ENCODE results near the gene BICC1. TPM values are rescaled to one million over a fixed set of nuclear protein-coding genes. Genes with fewer than 3 reads are reported as not detected.

Gene BICC1
- total RNA-seq, 1 experiment from 2014 or later = 0.57 TPM

GRCh38 chr10:58590924-58591323, 78.3 kb downstream of the BICC1 start:
- H4K20me1 ChIP-seq (ENCODE audit: control insufficient read depth, insufficient read depth, insufficient read length) = no peaks in the 10 kb centered on the region
- H3K4ac ChIP-seq (ENCODE audit: low read depth, low read length) = no peak overlapping the region
- no peak overlapping the region for H2BK12ac ChIP-seq (ENCODE audit: insufficient read length, low read depth, low read length)
- H2BK20ac ChIP-seq (ENCODE audit: low read depth, low read length, poor library complexity, severe bottlenecking) = no peak overlapping the region
- no peaks in the 10 kb centered on the region for H3K23me2 ChIP-seq (ENCODE audit: insufficient read length, low read depth, low read length, poor library complexity, severe bottlenecking)
- no peak overlapping the region for H3K56ac ChIP-seq (ENCODE audit: insufficient read length, low read depth, low read length)
- no peak overlapping the region for H3K4me2 ChIP-seq (ENCODE audit: insufficient read depth, insufficient read length, low read length)
- H2BK15ac ChIP-seq (ENCODE audit: low read depth, low read length) = no peak overlapping the region
- TF ChIP-seq, protein P1, sequence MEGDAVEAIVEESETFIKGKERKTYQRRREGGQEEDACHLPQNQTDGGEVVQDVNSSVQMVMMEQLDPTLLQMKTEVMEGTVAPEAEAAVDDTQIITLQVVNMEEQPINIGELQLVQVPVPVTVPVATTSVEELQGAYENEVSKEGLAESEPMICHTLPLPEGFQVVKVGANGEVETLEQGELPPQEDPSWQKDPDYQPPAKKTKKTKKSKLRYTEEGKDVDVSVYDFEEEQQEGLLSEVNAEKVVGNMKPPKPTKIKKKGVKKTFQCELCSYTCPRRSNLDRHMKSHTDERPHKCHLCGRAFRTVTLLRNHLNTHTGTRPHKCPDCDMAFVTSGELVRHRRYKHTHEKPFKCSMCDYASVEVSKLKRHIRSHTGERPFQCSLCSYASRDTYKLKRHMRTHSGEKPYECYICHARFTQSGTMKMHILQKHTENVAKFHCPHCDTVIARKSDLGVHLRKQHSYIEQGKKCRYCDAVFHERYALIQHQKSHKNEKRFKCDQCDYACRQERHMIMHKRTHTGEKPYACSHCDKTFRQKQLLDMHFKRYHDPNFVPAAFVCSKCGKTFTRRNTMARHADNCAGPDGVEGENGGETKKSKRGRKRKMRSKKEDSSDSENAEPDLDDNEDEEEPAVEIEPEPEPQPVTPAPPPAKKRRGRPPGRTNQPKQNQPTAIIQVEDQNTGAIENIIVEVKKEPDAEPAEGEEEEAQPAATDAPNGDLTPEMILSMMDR (conservative IDR thresholded peaks at IDR 0.05) = no peak
- H4K91ac ChIP-seq (ENCODE audit: insufficient read length, low read depth, low read length) = no peak overlapping the region
- H3K9me3 ChIP-seq (ENCODE audit: control insufficient read depth, low read depth, low read length) = no peaks in the 10 kb centered on the region
- H3K18ac ChIP-seq (ENCODE audit: insufficient read length, low read depth, low read length) = no peak overlapping the region
- no peaks in the 10 kb centered on the region for H3K79me1 ChIP-seq (ENCODE audit: insufficient read depth, low read depth, low read length, poor library complexity, severe bottlenecking)
- H3K4me1 Mint-ChIP-seq = peaks cover 0 to 4% of the 10 kb centered on the region in 2 experiments; a peak in 1 of 4 replicates
- WGBS (ENCODE audit: extremely low coverage, insufficient read length, low lambda C conversion rate) = no CpG with 5 or more reads among the region's 3 CpGs
- no peak overlapping the region for H3K9ac ChIP-seq (ENCODE audit: extremely low read depth, insufficient read length, low read length)
- H3K14ac ChIP-seq (ENCODE audit: insufficient read depth, low read length) = no peak overlapping the region
- no peaks in the 10 kb centered on the region for H3K36me3 Mint-ChIP-seq (ENCODE audit: insufficient read depth in 1 of 3, low read depth in 3 of 3)
- no peak overlapping the region for H3K27ac Mint-ChIP-seq
- no peak overlapping the region for H4K8ac ChIP-seq (replicated peaks; ENCODE audit: insufficient read length, low read depth, low read length)
- no peak overlapping the region for H4K5ac ChIP-seq (ENCODE audit: insufficient read length, low read depth, low read length)
- H3K23ac ChIP-seq (ENCODE audit: insufficient read length, low read depth, low read length) = no peak overlapping the region
- no peaks in the 10 kb centered on the region for H3K4me1 ChIP-seq (ENCODE audit: insufficient read depth, low read length)
- no peaks in the 10 kb centered on the region for H3K27me3 ChIP-seq (ENCODE audit: insufficient read depth, low read length)
- H3K4me3 Mint-ChIP-seq = no peak overlapping the region
- DNase-seq = no peak
- H3K9me3 Mint-ChIP-seq = no peaks in the 10 kb centered on the region; a peak in 3 of 5 replicates
- H3K27me3 Mint-ChIP-seq (ENCODE audit: low read depth) = no peaks in the 10 kb centered on the region; the same call in 1 of the 2 replicates
- H3K27ac ChIP-seq (ENCODE audit: insufficient read length, low read depth, low read length) = no peak overlapping the region
- H2AK5ac ChIP-seq (ENCODE audit: insufficient read length, low read length) = no peak overlapping the region
- no peaks in the 10 kb centered on the region for H3K79me2 ChIP-seq (ENCODE audit: insufficient read depth, low read length)
- no peak overlapping the region for H2BK120ac ChIP-seq (ENCODE audit: low read depth, low read length, poor library complexity, severe bottlenecking)
- no peak overlapping the region for H2BK5ac ChIP-seq (ENCODE audit: insufficient read length, low read length)
- no peak overlapping the region for H2AFZ ChIP-seq (ENCODE audit: low read length)
- no peak overlapping the region for H3T11ph ChIP-seq (ENCODE audit: low read length)

All from H9 (cell line).